ENCODE measurements around the gene RNF7.

DNA sequence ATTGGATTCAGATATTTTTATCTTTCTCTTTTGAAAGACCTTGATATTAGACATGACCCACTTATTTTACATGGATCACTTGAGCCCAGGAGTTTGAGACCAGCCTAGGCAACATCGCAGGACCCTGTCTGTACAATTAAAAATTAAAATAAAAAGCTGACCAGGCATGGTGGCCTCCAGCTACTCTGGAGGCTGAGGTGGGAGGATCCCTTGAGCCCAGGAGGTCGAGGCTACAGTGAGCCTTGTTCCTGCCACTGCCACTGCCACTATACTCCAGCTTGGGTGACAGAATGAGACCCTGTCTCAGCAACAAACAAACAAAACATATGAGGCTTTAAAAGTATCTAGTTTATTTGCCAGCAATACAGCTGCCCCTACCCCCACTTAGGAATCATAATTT lies 1.6 kb downstream of the RNF7 start:
- TF ChIP-seq EZH2phosphoT487 (IDR thresholded peaks at IDR 0.05; ENCODE audit: insufficient read depth, low read depth) (no peak), EZH2 (IDR thresholded peaks at IDR 0.05; ENCODE audit: insufficient read depth, poor library complexity, severe bottlenecking) (no peak)
